Medulla oblongata (tissue), 1 donor: ENCODE measurements around the gene CACNA1B.

ENCODE experiments used
- DNase-seq: peaks from one replicate; pipeline ENCODE4 v3.0.0-alpha.2; 2015; ENCODE audit errors: extremely low spot score

The CACNA1B gene

DNA sequence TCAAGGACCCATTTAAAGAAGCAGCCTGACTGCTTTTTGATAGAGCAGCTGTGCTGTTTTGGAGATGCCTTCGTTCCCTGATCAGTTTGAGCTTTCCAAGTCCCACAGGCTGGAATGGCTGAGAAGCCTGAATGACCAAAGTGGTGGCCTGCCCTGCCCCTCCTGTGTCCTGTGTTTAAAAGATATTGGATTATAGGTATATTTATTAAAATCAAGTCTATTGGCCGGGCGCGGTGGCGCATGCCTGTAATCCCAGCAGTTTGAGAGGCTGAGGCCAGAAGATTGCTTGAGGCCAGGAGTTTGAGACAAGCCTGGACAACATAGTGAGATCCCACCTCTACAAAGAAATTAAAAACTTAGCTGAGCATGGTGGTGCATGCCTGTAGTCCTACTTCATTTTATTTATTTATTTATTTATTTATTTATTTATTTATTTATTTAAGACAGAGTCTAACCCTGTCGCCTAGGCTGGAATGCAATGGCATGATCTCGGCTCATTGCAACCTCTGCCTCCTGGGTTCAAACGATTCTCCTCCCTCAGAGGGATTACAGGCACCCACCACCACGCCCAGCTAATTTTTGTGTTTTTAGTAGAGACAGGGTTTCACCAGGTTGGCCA lies 87.7 kb downstream of the CACNA1B start:
- DNase-seq: no peak

DNA sequence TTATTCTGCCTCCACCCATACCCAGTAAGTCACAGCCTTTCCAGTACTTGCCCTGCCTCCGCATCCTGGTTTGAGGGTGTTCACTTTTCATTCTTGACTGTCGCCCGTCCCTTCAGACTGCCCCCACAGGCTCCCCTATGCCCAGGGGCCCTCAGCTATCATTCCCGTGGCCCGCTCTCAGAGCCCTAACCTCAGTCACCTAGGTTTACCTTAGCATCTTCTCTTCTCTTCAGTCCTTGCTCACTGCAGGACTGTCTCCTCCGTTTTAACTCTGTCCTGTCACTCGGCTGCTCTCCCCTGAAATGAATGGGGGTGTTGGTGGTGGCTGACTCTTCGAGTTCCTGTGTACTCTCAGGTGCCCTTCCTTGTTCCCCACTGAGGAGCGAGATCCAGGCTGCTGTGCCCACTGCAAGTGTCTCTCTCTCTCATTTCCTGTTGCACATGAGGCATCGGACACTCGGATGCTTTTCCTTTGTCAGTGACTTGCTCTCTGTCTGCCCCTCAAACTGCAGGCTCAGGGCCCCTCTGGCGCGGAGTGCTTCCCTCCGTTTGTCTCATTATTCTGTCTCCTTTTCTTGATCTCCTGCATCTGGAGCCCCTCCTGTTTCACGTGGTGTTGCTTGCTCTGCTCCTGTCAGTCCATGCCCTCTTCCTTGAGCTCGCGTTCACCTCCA lies 89.8 kb downstream of the CACNA1B start:
- no peak for DNase-seq

DNA sequence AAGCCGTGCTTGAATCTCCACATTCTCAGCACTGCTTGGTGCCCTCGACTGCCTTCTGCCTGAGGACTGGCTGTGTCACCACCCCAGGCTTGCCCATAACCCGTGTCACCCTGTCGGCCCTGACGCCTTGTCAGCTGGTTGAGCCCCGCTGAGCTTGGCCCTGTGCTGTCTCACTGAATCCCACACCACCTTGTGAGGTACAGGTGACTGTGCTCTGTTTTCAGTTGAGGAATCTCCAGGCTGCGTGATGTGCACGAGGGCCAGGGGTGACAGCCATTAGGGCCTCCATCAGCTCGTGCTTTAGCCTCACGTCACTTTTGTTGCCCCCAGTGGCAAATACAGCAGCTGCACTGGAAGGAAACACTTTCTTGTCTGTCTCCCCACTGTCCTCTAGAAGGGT lies 90.7 kb downstream of the CACNA1B start:
- no peak for DNase-seq

DNA sequence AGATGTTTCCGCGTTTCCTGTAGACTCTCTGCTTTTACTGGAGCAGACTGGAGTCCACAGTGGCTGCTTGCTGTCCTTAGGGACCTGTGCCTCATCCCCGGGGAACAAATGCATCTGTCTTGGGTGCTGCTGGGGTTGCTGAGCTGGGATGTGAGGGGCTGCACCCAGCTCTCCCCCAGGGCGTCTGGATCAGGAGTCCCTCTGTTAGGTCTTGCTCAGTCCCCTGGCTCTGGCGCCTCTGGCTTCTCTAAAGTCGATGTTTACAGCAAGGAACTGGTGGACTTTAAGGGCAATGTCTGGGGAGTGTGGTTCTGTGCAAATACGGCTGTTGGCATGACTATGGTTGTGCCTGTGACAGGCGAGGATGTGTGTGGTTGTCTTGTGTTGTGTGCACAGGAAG lies 91.4 kb downstream of the CACNA1B start:
- no peak for DNase-seq

DNA sequence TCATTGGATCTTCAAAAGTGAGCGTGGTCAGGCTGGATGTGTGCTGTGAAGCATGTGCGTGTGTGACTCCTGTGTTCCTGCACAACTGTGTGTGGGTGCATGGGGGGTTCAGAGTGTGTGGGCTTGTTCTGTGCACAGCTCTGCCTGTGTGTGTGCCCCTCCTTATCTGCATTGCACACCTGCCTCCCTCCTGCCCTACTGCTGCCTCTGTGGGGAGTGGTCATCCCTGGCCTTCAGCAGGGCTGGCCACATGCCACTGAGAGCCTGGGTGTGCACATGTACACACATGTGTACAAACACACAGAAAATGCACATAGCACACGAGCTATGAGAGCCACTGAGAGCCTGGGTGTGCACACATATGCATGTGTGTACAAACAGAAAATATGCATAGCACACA lies 92.1 kb downstream of the CACNA1B start:
- DNase-seq: no peak

DNA sequence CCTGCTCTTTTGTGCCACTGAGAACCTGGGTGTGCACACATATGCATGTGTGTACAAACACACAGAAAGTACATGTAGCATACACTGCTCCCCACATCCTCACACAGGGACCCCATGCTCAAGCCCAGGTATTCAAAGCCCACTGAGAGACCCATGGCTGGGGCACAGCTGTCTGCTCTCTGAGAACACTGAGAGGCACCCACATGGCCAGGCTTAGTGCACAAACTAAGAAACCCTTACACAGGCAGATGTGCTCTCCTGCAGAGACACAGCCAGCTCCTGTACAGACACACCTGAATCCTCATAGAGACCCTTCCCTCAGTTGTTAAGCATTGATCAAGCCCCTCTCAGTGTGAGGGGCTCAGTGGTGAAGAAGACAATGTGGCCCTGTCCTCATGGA lies 92.5 kb downstream of the CACNA1B start:
- no peak for DNase-seq

DNA sequence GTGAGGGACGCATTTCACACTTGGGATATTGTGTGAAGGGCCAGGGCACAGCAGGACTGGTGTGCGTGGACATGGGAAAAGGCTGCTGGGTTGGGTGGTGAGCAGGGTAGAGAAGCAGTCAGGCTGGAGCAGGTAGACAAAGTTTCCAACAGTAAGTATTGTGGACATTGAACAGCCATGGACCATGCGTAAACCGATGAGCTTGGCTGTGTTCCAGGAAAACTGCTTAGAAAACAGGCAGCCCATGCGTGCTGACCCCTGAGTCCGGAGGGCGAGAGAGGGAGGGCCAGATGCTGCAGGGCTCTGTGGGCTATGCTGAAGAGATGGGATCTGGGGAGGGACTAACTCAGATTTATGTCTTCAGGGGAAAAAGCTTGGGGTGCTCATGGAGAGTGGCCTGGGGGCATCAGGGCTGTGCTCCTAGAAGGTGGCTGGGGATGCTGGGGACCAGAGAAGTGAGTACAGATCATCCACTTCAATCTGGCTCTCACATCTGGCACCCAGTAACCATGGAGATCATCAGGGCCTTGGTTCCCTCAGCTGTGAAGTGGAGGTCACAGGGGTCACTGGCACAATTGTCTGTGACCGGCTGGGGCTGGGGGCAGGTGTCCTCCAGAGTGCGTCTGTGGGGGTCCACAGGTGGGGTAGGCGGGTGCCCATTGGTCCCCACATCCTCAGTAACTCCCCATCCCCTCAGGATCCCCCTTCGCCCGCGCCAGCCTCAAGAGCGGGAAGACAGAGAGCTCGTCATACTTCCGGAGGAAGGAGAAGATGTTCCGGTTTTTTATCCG lies 93.3 kb downstream of the CACNA1B start:
- DNase-seq: no peak

DNA sequence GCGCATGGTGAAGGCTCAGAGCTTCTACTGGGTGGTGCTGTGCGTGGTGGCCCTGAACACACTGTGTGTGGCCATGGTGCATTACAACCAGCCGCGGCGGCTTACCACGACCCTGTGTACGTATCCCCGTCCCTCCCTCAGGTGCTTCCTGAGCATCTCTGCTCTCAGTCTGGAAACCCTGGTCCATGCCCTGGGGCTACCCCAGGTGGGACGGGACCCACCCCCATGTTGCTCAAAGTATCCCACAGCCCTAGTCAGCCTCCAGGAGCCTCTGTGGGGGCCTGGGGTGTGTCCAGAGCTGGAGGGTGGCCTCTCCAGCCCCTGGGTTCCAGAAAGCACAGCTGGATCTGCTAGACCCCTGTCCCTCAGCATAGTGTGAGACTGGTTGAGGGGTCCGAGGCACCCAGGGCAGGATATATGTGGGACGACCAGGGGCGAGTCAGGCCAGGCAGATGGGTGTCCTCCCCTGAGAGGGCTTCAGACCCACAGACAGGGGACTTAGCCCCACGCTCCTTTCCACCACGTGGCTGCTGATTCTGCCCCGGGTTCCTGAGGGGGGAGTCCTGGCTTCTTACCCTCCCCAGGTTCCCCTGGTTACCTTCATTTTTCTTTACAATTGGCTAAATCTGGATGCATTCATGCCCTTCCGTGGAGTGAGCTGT lies 94.0 kb downstream of the CACNA1B start:
- no peak for DNase-seq

DNA sequence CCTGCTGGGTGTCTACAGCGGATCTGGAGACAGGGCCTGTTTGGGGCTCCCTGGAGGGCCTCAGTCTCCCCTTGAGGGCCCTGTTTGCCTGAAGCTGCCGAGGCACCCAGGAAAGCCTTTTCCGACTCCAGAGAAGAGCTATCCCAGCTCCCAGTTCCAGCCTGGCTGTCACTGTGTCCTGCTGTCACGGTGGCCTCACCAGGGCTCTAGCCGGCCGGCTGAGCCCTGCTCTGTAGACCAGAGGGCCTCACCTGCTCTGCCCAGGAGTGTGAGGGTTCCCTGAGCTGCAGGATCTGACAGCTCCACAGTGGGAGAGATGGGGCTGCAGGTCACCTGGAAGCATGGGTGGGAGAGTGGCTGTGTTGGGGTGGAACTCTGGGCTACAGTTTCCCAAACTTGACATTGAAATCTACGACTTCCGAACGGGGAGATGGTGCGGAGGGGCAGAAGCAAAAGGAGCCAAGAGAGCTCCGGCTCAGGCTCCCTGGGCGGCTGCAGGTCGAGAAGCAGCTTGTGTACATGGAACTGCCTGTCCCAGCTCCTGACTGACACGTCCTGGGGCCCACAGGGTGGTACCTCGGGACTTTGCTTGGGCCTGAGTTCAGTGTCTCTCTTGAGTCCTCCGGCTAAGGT lies 94.9 kb downstream of the CACNA1B start:
- DNase-seq: no peak

DNA sequence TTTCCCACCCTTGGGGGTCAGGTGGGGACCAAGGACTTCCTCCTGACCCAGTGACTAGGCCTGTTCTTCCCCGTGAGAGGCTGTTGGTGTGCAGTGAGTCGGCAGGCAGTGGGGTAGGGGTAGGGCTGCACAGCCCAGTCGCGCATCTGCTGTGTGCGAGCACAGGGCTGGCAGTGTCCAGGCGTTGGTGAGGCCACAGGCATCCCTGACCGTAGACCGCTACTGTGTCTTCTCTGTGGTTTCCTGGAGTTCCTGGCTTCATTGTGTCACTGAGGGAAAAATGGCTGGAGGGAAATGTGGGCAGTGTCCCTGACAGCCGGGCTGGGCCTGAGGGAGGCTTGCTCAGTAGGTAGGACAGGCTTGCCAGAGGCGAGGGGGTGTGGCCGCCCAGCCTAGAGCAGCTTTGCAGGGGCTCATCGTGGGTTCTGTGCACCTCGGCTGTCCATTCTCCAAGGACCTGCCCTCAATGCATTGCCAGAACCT lies 95.4 kb downstream of the CACNA1B start:
- no peak for DNase-seq

DNA sequence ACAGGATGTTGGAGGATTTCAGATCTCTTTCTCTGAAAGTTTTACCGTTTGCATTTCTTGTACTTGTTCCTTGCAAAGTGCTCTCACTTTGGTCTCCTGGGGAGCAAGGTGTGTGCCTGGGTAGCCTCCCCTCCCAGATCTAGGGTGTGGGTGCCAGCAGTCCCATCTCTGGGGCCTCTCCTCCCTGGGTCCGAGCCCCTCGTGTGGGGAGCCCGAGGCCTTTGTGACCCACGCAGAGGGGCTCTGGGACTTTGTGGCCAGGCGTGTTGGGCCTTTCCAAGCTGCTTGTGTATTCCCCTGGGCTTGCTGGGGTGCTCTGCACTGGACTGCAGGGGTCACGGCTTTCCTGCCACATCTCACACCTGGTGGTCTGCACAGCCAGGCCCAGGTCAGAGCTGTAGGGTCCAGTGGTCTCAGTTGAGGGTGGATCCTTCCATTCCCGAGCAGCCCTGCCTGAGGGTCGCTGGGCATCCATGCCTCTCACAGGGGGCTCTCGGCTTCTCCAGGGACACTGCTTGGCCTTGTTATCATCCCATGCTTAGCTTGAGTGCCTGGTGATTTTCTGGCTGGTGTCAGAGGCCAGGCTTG lies 96.3 kb downstream of the CACNA1B start:
- no peak for DNase-seq

DNA sequence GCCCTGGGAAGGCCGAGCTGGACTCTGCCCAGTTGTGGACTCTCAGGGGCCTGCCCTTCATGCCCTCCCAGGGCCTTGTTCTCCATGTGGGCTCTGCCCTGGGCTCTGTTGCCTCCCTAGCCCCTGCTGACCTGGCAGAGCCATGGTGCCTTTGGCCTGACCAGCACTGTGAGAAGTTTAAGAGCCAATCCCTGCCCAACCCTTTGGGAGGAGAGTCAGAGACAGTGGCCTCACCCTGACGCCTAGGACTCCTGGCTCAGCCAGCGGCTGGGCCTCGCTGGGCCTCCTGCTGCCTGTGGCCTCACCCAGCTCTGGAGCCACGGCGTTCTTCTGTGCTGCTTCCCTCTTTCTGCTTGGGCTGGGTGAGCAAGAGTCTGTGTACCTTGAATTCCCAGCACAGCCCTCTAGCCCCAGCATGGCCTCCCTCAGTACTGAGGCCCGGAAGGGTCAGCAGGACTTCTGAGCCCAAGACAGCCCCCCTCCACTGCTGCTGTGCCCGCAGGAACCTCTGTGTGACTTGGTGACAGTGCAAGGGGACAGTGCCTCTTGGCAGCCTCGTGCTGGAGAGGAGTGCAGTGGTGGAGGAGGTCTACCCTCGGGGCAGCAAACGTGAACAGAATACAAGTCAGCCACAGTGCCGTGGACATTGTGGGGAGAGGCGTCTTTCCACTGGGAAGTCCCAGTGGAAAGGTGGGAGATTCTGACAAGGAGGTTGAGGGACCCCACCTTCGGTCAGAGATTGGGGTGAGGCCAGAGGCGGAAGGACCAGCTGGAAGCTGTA lies 97.4 kb downstream of the CACNA1B start:
- DNase-seq: no peak

DNA sequence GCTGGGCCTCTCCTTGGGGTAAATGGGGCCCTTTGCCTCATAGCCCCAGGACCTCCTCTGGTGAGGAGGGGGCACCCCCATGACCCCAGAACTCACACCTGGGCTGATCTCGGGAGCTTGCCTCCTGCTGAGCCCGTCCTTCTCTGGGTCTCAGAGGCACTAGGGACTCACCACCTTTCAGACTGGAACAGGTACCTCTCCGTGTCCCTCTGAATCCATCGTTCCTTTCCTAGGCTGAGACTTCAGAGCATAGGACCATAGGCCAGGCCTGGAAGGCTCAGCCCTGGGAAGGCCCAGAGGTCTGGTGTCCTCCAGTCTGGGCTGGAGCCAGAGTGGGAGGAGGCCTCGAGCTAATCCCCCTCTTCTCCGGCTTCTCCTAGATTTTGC lies 97.9 kb downstream of the CACNA1B start:
- no peak for DNase-seq

DNA sequence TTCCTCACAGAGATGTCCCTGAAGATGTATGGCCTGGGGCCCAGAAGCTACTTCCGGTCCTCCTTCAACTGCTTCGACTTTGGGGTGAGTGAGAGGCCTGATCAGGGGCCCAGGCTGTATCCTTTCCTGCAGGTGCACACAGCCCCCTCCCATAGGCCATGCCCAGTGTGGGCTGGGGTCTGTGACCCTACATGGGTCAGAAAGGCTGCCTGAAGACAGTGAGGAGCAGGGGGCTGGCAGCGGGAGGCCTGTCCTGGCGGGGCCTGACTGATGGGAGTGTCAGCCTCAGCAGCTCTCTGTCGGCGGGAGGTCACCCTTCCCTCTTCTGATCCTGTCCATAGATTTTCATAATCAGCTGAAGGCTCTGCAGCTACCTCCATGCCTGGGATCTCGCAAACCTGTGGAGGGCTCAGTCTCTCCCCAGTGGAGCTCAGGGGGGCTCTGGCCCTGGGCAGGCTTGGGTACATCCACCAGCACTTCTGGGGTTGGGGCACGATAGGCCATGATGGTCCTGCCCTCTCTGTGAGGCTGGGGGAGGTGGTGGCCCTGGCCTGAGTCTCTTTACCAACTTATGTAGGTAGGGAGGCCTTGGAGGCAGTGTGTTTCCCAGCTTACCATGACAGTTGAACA lies 98.5 kb downstream of the CACNA1B start:
- no peak for DNase-seq

DNA sequence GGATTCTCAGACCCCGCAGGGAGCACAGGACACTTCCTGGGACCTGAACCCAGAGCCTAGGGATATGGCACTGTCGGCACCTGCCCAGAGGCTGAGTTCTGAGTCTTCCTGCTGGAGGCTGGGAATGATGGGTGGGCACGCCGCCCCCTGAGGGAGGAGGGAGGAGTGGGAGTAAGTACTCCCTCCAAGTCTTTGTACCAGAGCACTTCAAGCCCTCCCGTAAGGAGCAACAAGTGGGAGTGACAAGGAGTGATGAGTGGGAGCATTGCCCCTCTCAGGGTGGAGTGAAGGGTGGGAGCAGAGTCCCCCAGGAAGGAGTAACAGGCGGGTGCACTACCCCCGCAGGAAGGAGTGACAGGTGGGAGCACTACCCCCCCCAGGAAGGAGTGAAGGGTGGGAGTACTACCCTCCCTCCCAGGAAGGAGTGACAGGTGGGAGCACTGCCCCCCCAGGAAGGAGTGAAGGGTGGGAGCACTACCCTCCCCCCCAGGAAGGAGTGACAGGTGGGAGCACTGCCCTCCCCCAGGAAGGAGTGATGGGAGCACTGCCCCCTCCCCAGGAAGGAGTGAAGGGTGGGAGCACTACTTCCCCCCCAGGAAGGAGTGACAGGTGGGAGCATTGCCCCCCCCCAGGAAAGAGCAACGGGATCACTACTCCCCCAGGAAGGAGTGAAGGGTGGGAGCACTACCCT lies 100.1 kb downstream of the CACNA1B start:
- DNase-seq: no peak

DNA sequence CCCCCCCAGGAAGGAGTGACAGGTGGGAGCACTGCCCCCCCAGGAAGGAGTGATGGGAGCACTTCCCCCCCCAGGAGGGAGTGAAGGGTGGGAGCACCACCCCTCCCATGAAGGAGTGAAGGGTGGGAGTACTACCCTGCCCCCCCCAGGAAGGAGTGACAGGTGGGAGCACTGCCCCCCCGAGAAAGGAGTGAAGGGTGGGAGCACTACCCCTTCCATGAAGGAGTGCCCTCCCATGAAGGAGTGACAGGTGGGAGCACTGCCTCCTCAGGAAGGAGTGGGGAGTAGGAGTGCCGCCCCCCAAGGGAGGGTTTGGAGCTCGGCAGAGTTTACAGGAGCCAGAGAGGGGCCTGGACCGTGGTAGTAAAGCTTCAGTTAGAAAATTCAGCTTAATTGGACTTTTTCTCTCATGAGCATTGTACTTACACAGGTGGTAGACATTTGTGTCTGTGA lies 100.7 kb downstream of the CACNA1B start:
- DNase-seq: no peak

DNA sequence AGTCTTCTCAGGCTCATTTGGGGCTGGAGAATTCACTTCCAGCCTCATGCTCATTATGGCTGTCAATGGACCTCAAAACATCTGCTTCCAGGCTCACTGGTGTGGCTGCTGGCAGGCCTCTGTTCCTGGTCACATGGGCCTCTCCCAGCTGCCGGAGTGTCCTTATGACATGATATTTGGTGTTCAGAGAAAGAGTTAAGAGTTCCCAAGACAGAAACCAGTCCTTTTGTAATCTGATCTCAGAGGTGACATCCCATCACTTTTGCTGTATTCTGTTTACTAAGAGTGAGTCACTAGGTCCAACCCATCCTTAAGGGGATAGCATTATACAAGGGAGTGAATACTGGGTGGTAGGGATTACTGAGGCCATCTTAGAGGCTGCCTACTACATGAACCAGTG lies 104.6 kb downstream of the CACNA1B start:
- DNase-seq: no peak

DNA sequence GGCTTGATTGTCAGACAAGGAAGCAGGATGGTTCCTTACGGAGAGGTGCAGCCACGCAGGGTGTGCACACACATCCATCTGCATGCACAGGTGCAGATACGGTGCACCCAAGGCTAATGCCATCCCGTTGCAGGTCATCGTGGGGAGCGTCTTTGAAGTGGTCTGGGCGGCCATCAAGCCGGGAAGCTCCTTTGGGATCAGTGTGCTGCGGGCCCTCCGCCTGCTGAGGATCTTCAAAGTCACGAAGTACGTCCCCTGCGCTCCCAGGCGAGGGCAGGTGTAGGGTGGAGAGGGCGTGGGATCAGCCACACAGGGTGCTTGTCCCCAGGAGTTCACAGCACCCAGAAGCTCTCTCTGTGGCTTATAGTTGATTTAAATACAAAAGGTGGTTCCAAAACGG lies 106.4 kb downstream of the CACNA1B start:
- DNase-seq: no peak

DNA sequence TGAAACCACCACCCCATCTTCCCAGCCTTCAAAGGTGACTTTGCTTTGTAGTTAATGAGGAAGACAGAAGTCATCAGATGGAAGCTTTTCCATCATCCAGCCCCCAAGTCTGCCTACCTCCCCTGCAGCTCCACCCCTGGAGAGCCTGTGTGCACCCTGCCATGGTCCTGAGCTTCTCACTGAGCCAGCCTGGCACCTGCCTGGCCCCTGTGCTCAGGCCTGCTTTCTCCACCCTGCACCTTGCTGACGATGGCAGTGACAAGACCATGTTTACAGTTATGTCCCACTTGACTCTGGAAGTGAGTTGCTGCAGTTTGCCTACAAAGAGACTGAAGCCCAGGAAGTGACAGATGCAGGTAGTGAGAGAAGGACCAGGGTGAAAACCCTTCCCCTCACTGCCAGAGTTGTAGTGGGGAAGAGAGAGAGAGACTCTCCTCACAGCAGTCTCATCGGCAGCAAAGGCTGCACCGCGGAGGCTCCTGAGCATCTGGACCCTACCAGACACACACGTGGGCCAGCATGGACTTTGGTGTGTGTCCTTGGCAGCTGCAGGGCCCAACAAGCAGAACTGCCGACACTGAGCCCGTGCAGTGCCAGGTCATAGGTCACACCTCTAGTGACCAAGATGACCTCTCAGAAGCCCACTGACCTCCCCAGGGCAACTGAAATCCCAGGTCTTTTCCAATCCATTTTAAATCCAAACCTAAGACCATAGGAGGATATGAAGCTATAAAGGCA lies 107.1 kb downstream of the CACNA1B start:
- no peak for DNase-seq
